HG03565 (cell line): Measurements from ENCODE around the gene GAMT.
A peak's percentile ranks its signal among the peaks of the same experiment; 100 is the strongest.
"Not testable (repeated sequence)": the region's sequence is repeated elsewhere in the genome, so short reads cannot be mapped to it uniquely, and the experiment has no call there.

ENCODE experiments used
- ATAC-seq: cut with Tn5 transposase; IDR thresholded peaks from one replicate; pipeline ENCODE4 v1.9.1; 2021; ENCODE audit warnings: mild to moderate bottlenecking, moderate library complexity; ENCODE audit not compliant: unreplicated experiment

GAMT gene

GRCh38 chr19:1401138-1401888 is at the start of gene GAMT:
TSS of gene GAMT (minus strand) at chr19:1401542. CDS start at chr19:1401476, 66 bp downstream.
- no peak for ATAC-seq

GRCh38 chr19:1449467-1450442 is 48.4 kb upstream of the GAMT start, which contains the start of gene APC2:
TSS of gene APC2 (plus strand) at chr19:1450121. CDS start at chr19:1453002, 2,881 bp downstream.
- no peak for ATAC-seq

DNA sequence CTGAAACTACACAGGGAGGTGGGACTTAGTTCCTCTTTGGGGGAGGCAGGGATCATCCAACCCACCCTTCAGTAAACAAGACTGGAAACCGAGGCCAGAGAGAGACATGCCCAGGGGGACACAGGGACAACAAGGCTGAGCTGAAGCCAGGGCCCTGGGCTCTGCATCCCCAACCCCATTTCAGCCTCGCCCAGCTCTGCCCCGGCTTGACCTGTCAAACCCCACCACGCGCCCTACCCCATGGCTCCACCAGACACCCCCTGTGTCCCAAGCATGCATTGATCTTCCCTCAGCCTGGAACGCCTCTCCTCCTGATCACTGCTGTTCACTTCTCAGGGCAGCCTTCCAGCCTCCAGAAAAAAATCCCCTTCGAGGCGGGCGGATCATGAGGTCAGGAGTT is 46.6 kb upstream of the GAMT start:
- no peak for ATAC-seq

- ATAC-seq: no peak
Observed at GRCh38 chr19:1447504-1447903, 46.2 kb upstream of the GAMT start.

GRCh38 chr19:1446713-1447481 is 45.6 kb upstream of the GAMT start:
- no peak for ATAC-seq

- no peak for ATAC-seq
Observed at GRCh38 chr19:1445932-1446712, 44.8 kb upstream of the GAMT start.

DNA sequence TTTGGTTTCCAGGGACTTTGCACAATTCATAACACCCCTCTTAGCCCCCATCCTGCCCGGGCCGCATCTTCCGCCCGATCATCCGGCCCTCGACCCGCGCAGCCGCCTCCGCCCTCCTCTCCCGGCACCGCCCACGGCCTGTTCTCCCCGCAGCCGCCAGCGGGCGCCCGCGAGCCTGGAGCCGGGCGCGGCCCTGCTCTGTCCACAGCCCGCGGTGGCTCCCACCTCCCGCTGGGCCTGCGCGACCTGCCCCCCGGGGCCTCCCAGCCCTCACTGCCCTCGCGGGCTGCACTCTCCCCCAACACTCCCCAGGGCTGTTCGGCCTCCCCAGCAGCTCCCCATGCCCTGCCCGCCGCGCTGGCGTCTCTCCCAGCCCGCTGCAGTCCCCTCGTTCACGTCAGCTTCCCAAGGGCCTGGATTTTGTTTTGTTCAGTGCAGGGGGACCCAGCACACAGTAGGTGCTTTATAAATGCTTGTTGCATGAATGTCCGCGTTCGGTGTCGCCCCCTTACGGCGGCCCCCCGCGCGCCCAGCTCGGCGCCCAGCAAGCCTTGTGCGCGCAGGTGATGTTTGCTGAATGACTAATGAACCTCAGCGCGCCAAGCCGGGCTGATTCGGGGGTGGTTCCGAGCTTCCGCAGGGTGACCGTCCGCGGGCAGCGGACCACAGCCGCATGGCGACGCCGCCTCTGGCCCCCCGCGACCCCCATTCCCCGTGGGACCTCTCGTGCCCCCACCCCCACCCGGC is 44.0 kb upstream of the GAMT start:
- peak; percentile 52 for ATAC-seq

DNA sequence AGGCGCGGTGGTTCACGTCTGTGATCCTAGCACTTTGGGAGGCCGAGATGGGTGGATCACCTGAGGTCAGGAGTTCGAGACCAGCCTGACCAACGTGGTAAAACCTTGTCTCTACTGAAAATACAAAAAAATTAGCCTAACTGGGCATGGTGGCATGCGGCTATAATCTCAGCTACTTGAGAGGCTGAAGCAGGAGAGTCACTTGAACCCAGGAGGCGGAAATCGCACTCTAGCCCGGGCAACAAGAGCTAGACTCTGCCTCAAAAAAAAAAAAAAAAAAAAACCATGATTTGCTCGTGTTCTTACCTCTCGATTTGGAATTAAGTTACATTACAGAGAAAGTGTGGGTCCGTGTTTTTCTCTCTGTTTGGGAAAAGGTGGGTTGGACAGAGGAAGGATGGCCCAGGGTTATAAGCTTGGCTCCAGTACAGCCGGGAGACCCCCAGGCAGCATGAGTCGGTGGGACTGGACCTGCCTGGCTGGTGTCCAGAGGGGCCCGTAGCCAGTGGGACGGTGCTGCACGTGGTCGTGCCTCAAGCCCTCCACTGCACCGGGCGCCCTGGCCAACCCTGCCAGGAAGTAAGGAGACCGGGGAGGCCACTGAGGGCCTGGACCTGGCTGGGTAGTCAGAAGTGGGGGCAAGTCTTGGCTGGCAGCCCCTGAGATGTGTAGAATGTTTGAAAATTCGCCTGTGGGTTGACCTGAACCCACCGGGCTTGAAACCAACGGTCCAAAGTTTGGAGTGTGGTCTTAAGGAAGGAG is 40.5 kb upstream of the GAMT start:
- no peak for ATAC-seq

DNA sequence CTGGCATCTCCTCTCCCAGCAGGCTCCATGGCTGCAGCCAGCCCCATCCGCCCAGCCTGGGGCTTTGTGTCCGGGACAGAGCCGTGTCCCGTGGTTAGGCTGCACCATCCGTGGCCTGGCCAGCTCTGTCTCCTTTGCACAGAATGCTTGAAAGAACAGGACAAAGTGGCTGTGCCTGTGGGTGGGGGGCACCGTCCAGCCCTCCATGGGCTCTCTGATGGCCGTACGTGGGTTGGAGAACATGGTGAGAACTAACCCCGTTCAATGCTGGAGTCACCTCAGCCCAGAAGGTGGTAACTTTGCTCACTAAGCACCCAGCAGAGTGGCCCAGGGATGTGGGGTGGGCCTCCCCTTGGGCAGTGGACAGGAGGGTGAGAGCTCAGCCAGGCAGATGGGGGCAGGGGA is 39.7 kb upstream of the GAMT start:
- no peak for ATAC-seq

DNA sequence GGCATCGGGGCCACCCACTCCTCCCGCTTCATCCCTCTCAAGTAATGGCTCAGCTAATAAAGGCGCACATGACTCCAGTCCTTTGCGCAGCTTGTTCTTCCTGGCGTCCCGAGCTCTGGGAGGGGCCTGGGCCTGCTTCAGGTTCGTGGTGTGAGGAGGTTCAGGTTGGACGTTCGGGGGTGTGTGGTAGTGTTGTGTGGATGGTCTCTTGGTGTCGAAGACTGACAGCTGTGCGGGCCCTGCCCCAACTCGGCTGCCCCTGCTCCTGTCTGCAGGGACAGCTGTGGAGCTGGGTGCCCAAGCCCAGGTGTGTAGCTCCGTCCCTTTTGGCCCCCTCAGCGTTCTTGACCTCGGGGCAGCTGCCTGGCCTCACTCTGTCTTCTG is 39.1 kb upstream of the GAMT start:
- no peak for ATAC-seq

GRCh38 chr19:1439525-1440417 is 38.4 kb upstream of the GAMT start:
- ATAC-seq: not testable (repeated sequence)

DNA sequence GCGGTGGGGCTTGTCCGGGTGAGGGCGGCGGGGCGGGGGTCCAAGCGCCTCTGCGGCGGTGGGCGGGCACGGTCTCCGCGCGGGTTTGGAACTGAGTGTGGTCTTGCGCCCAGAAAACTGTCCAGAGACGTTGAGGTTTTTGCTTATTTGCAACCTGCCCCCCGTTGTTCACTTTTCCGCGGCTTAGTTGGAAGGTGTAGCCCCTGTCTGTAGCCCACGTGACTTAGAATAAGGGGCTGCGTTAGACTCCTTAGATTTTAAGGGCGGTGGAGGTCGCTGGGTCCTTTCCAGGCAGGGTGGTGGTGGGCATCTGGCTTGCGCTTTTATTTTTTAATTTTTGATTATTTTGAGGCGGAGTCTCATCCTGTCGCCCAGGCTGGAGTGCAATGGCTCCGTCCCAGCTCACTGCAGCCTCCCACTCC is 37.6 kb upstream of the GAMT start:
- ATAC-seq: no peak

DNA sequence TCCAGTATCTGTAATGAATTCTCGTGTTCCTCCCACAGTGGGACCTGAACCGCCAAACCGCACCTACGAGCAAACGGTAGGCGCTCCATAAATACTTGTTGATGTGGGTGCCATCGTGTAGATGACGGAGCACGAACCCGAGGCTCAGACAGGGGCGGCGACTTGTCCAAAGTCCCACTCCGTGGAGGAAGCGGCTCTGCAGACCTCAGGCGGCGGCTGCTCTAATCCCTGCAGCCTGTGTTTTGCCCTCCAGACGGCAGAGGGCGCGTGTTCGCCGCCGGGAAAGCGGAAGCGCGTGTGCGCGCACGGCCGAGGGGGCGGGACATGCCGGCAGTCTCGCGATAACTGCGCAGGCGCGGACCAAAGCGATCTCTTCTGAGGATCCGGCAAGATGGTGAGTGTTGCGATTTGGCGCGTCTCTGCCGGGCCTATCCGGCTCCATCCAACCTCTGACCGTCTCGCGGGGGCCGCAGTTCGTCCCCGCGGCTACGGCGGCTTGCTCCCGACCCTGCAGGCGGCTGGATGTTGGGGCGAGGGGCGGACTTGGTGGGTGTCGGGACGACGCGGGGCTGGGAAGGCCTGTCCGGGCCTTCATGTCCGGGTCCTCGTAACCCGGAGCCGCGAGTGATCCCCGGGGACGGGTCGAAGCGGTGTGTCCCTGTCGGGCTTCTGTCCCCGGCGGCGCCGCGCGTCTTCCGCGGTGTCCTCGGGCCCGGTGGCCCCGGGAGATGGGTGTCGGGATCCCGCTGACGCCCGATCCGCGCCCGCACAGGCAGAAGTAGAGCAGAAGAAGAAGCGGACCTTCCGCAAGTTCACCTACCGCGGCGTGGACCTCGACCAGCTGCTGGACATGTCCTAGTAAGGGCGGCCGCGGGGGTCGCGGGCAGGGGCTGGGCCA is 36.9 kb upstream of the GAMT start, which contains the start of gene RPS15:
RPS15 (plus strand) TSS at position 362 of the 898 bp plus-strand sequence; CDS start at position 392, 30 bp downstream.
- ATAC-seq: peak; percentile 74

DNA sequence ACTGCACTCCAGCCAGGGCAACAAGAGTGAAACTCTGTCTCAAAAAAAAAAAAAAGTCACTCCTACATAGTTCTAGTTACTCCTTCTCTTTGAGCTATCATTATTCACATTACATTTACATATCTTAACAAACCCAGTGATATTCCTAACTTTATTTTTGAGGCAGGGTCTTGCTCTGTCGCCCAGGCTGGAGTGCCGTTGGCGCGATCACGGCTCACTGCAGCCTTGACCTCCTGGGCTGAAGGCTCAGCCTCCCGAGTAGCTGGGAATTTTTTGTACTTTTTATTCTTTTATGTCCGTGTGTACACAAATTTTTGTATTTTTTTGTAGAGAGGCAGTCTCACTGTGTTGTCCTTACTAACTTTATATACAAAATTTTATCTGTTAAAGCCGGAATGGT is 36.3 kb upstream of the GAMT start:
- no peak for ATAC-seq

DNA sequence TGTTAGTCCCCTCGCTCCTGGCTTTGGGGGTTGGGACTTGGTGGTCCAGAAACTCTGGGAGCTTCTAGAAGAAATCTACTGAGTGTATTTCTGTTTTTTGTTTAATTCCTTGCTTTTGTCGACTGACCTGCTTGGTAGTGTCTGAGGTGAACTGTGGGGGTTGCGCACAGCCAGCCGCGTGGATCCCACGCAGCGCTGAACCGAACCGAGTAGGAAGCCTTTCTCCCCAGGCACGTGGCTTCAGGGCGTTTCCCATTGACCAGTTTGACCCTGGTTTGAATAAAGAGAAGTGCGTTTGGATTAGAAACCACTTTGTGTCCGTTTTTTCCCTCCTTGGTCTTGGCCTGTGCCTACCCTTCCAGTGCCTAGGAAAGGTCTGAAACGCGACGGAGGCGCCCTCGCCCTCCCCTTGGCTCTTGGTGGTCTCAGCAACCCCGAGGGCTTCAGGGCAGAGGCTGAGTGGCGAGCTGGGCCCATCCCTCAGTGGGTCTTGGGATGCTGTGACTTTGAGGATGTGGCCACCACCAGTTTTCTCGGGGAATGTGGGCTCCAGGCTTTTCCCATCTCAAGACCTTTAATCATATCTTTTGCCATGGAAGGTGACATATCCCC is 34.1 kb upstream of the GAMT start:
- ATAC-seq: no peak

GRCh38 chr19:1434577-1435060 is 33.3 kb upstream of the GAMT start:
- no peak for ATAC-seq
